Endothelial cell of umbilical vein (primary cell): ENCODE data around the gene JARID2. TPM values are rescaled to one million over a fixed set of nuclear protein-coding genes. Genes with fewer than 3 reads are reported as not detected.

Experiments used
- BruUV-seq: library from RNA; stranded (reverse); fragments of 400-500 nt; replicated peaks from 2 replicates; lab custom pipeline; 2021; lab: Mats Ljungman, UMichigan
- CTCF ChIA-PET: fragments of 300-600, 350-600 bp; sonication (Branson Sonifier 250); formaldehyde crosslinking; loops from one replicate; lab custom pipeline; 2021; ENCODE audit warnings: antibody characterized with exemption, inconsistent platforms; lab: Charles Lee
- POLR2A ChIA-PET: fragments of 300-600, 350-600 bp; sonication (Branson Sonifier 250); formaldehyde crosslinking; loops from one replicate; lab custom pipeline; 2021; ENCODE audit warnings: antibody characterized with exemption, inconsistent platforms; lab: Charles Lee
- DNase-seq: peaks from one replicate; pipeline ENCODE4 v3.0.0-alpha.2; 2011; ENCODE audit warnings: low read depth, low spot score
- FAIRE-seq: peaks from 2 replicates; lab custom pipeline; 2011; peaks lifted over from hg19 to GRCh38; lab: Jason Lieb, UNC
- H2AFZ ChIP-seq: 2 replicates; pipeline ENCODE4 v1.6.0; 2012; ENCODE audit warnings: low read depth, low read length, control low read depth, inconsistent platforms
- H3K27ac ChIP-seq: 2 replicates; pipeline ENCODE4 v1.5.1; 2011; ENCODE audit warnings: low read depth, mild to moderate bottlenecking, control low read depth, low read length, moderate library complexity; ENCODE audit not compliant: insufficient read depth
- H3K27me3 ChIP-seq, 2 experiments: 2 replicates each; pipeline versions ENCODE4 v1.6.0 to v1.6.1; 2011; ENCODE audit warnings: low read length in 2 of 2, mixed read lengths in 1 of 2; ENCODE audit not compliant: control insufficient read depth in 2 of 2, insufficient read depth in 2 of 2
- H3K36me3 ChIP-seq, 2 experiments: 2 replicates in 1 of 2; 3 replicates in 1 of 2; pipeline ENCODE4 v1.5.1; 2011; ENCODE audit warnings: low read length in 2 of 2, mild to moderate bottlenecking in 1 of 2, moderate library complexity in 1 of 2; ENCODE audit not compliant: control insufficient read depth in 2 of 2, insufficient read depth in 2 of 2; ENCODE audit errors: extremely low read depth in 1 of 2
- H3K4me1 ChIP-seq: 3 replicates; pipeline ENCODE4 v1.5.1; 2011; ENCODE audit warnings: mild to moderate bottlenecking, low read length; ENCODE audit not compliant: control insufficient read depth, insufficient read depth; ENCODE audit errors: extremely low read depth
- H3K4me2 ChIP-seq: 2 replicates; pipeline ENCODE4 v1.6.1; 2011; ENCODE audit warnings: low read length, control low read depth, mixed read lengths; ENCODE audit not compliant: insufficient read depth
- H3K4me3 ChIP-seq, 3 experiments: fragments of 200-600 bp in 1 of 3; sonication (generic), shearing (Covaris generic) in 1 of 3; replicated peaks in 1 of 3; 2 replicates each; pipeline ENCODE4 v1.5.1; 2011 to 2016; ENCODE audit warnings: control low read depth in 3 of 3, low read length in 3 of 3, mild to moderate bottlenecking in 2 of 3, inconsistent platforms in 1 of 3, low read depth in 1 of 3, moderate library complexity in 1 of 3; ENCODE audit not compliant: insufficient read depth in 1 of 3
- H3K79me2 ChIP-seq: 2 replicates; pipeline ENCODE4 v1.6.0; 2012; ENCODE audit warnings: low read length, inconsistent platforms; ENCODE audit not compliant: control insufficient read depth, insufficient read depth
- H3K9ac ChIP-seq: replicated peaks from 2 replicates; pipeline ENCODE3; 2011; ENCODE audit warnings: low read length, control low read depth; ENCODE audit not compliant: insufficient read depth; ENCODE audit errors: extremely low read depth
- H3K9me1 ChIP-seq: replicated peaks from 3 replicates; pipeline ENCODE4 v1.6.0; 2011; ENCODE audit warnings: mild to moderate bottlenecking, low read length; ENCODE audit not compliant: control insufficient read depth, insufficient read depth; ENCODE audit errors: extremely low read depth
- H3K9me3 ChIP-seq: replicated peaks from 2 replicates; pipeline ENCODE4 v1.5.1; 2012; ENCODE audit warnings: low read length, inconsistent platforms; ENCODE audit not compliant: control insufficient read depth, insufficient read depth
- H4K20me1 ChIP-seq: replicated peaks from 2 replicates; pipeline ENCODE3; 2011; ENCODE audit warnings: mild to moderate bottlenecking, low read length; ENCODE audit not compliant: control insufficient read depth, insufficient read depth; ENCODE audit errors: extremely low read depth
- CTCF ChIP-seq, 2 donors: IDR thresholded peaks; 1 replicate in 1 of 2; 2 replicates in 1 of 2; pipeline ENCODE4 v1.5.1; 2011; ENCODE audit warnings: low read length in 2 of 2, mild to moderate bottlenecking in 2 of 2, moderate library complexity in 2 of 2, control low read depth in 1 of 2, inconsistent platforms in 1 of 2, low read depth in 1 of 2; ENCODE audit not compliant: insufficient read depth in 1 of 2; ENCODE audit errors: extremely low read depth in 1 of 2
- EZH2 ChIP-seq: IDR thresholded peaks from 2 replicates; pipeline ENCODE4 v1.6.1; 2012; ENCODE audit warnings: borderline replicate concordance, low read depth, mild to moderate bottlenecking, moderate library complexity, low read length, inconsistent platforms; ENCODE audit not compliant: severe bottlenecking
- FOS ChIP-seq: IDR thresholded peaks from 2 replicates; pipeline ENCODE4 v1.6.1; 2011; ENCODE audit warnings: mild to moderate bottlenecking, low read length, moderate library complexity, borderline replicate concordance; ENCODE audit not compliant: insufficient read depth
- GATA2 ChIP-seq: IDR thresholded peaks from 2 replicates; pipeline ENCODE4 v1.7.0; 2011; ENCODE audit warnings: low read depth, mild to moderate bottlenecking, moderate library complexity, mixed read lengths, low read length; ENCODE audit not compliant: insufficient read length, insufficient read depth
- JUN ChIP-seq: IDR thresholded peaks from 2 replicates; pipeline ENCODE4 v1.6.1; 2011; ENCODE audit warnings: borderline replicate concordance, low read depth; ENCODE audit not compliant: insufficient read length, insufficient read depth
- MAX ChIP-seq: IDR thresholded peaks from 2 replicates; pipeline ENCODE4 v1.6.1; 2011; ENCODE audit not compliant: insufficient read depth, insufficient read length
- MYC ChIP-seq: IDR thresholded peaks from one replicate; pipeline ENCODE4 v1.6.1; 2011; ENCODE audit warnings: mild to moderate bottlenecking, low read depth, low read length
- POLR2A ChIP-seq: IDR thresholded peaks from 2 replicates; pipeline ENCODE4 v1.6.1; 2012; ENCODE audit warnings: low read depth, mild to moderate bottlenecking, control low read depth, low read length
- POLR2AphosphoS5 ChIP-seq: IDR thresholded peaks from 2 replicates; pipeline ENCODE4 v1.6.1; 2012; ENCODE audit warnings: low read depth, mild to moderate bottlenecking, control low read depth, low read length, moderate library complexity; ENCODE audit not compliant: insufficient read depth
- dilution Hi-C: fragments of 300-500 bp; cut with MboI; formaldehyde crosslinking; loops from one replicate; pipeline ENCODE4 v1.15.0; 2019; ENCODE audit warnings: low sequenced_read_pairs; ENCODE audit not compliant: extremely low pct_ligation_motif_present
- intact Hi-C: fragments of 100-400 bp; cut with micrococcal nuclease; formaldehyde crosslinking; loops from one replicate; pipeline ENCODE4 v1.10.0; 2022
- polyA plus RNA-seq, 4 experiments: library from polyadenylated mRNA; depleted of rRNA in 3 of 4; stranded (reverse) in 3 of 4; unstranded in 1 of 4; fragments of >200 nt; gene quantifications; 2 replicates each; pipeline versions ENCODE4 v1.2.1 to v1.2.3, GENCODE V29; 2011 to 2012; ENCODE audit warnings: missing spikeins in 1 of 4
- total RNA-seq: library from RNA; stranded (reverse); gene quantifications from 2 replicates; pipeline ENCODE4 v1.2.3, GENCODE V29; 2021

Gene JARID2
- total and polyA plus RNA-seq, 2 donors (not counting 3 experiments of a cell fraction or from before 2014, with no cell fraction given), result 2.9 to 10.6 TPM

GRCh38 chr6:15426901-15427300 is 181.0 kb downstream of the JARID2 start:
- dilution Hi-C loops, result no loop called here
- no peak overlapping the region for H3K4me3 ChIP-seq
- no peaks in the 10 kb centered on the region for H3K4me1 ChIP-seq
- TF ChIP-seq GATA2, result no peak
- no peak for TF ChIP-seq POLR2AphosphoS5
- TF ChIP-seq FOS, result no peak
- no peak for TF ChIP-seq MAX
- TF ChIP-seq CTCF (IDR thresholded peaks at IDR 0.05; ENCODE audit: extremely low read depth in 1 of 2, insufficient read depth in 1 of 2, low read depth in 1 of 2, low read length in 2 of 2), result no peak
- no peak for TF ChIP-seq POLR2A
- TF ChIP-seq MYC, result no peak
- TF ChIP-seq EZH2, result no peak
- TF ChIP-seq JUN, result no peak
- FAIRE-seq, result no peak
- no peaks in the 10 kb centered on the region for H3K27me3 ChIP-seq
- POLR2A ChIA-PET, result no interaction called here
- H3K9ac ChIP-seq, result no peak overlapping the region
- H3K36me3 ChIP-seq, result no peaks in the 10 kb centered on the region
- no peak overlapping the region for H3K27ac ChIP-seq
- H3K9me3 ChIP-seq, result no peaks in the 10 kb centered on the region
- H3K79me2 ChIP-seq, result no peaks in the 10 kb centered on the region
- CTCF ChIA-PET, result no interaction called here
- no peaks in the 10 kb centered on the region for H4K20me1 ChIP-seq
- H3K4me2 ChIP-seq, result no peak overlapping the region
- BruUV-seq, result no TSS peak
- DNase-seq, result no peak
- H3K9me1 ChIP-seq, result no peaks in the 10 kb centered on the region
- H2AFZ ChIP-seq, result no peak overlapping the region
- intact Hi-C loops, result no loop called here
